ENCODE results near the gene C19orf85.
A peak's percentile ranks its signal among the peaks of the same experiment; 100 is the strongest.
"Not testable (repeated sequence)": the region's sequence is repeated elsewhere in the genome, so short reads cannot be mapped to it uniquely, and the experiment has no call there.

The C19orf85 gene

DNA sequence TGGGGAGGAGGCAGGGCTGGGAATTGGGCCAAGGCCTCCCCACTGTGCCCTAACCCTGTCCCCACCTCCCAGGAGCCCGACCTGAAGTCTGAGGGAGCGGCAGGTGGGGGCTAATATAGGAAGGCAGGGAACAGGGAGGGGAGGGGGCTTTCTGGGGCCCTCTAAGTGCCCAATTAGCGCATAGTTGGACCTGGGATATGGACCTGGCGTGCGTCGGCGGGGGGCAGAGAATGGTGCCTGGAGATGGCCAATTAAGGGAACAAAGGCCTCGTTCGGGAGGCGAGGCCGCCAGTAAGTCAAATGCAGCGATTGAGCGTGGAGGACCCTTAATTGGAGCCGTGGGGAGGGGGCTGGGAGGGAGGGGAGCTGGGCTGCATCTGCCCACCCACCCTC lies at the start of gene C19orf85:
Gene C19orf85 (minus strand): TSS at position 90 of the 393 bp plus-strand sequence. CDS start 197 bp downstream, outside the sequence.
- DNase-seq, result peak; percentile 76

GRCh38 chr19:55508120-55508519 lies 43.6 kb upstream of the C19orf85 start:
- DNase-seq, result no peak

DNA sequence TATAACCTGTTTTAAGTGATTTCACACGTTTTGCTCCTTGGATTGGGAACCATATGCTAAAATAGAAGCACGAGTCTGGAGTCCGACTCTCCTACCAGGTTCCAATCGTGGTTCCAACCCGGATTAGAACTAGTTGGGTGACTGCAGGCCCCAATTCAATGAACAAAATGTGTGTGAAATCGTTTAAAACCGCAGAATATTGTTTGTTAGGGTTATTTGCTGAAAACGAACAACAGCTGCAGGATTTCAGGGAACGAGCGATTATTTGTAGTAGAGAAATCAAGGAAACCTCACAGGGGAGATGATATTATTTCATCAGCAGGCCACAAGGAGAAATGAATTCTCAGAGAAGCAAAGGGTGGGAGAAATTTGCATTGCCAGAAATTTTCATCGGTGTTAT lies 40.4 kb upstream of the C19orf85 start:
- no peak for DNase-seq

GRCh38 chr19:55504252-55504603 lies 39.7 kb upstream of the C19orf85 start:
- no peak for DNase-seq

- peak; percentile 93 for DNase-seq
Measured at GRCh38 chr19:55503502-55504251, 39.1 kb upstream of the C19orf85 start.

DNA sequence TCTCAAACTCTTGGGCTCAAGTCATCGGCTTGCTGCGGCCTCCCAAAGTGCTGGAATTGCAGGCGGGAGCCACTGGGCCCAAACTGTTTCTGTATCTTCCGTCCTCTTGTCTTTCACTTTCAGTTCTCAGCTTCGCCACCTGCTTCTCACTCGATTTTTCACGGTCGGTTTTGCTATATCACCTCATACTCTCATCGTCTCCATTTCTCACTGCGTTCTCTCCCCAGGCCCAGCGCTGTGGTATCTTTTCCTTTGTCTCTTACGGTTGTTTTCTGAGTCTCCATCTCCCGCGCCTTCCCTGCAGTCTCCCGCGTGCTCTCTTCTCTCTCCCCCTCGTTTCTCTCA lies 38.6 kb upstream of the C19orf85 start:
- DNase-seq, result no peak

GRCh38 chr19:55502197-55502952 lies 37.8 kb upstream of the C19orf85 start:
- no peak for DNase-seq

- DNase-seq, result no peak
Measured at GRCh38 chr19:55500368-55500952, 35.9 kb upstream of the C19orf85 start.

DNA sequence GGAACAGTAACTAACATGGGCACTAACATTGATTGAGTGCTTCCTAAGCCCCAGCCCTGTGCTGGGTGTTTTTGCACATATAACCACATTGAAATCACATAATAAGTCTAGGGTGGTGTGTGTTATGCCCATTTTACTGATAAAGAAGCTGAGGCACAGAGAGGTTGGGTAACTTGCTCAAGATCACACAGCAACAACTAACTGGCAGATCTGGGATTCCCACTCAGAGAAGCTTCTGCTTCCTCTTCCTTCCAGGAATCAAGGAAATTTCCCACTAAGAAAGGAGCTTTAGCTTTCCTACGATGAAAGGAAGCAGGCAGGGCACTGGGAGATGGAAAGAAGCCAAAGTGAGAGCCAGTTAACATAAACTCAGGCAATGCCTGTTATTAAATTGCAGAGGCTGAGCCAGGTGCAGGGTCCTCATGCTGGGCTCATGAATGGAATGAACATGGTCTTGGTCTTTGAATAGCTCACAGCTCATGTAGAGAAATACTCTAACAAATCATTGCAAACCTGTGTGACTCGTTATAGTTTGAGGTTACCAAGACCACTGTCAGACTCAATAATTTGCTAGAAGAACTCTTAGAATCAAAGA lies 33.8 kb upstream of the C19orf85 start:
- peak; percentile 68 for DNase-seq

DNA sequence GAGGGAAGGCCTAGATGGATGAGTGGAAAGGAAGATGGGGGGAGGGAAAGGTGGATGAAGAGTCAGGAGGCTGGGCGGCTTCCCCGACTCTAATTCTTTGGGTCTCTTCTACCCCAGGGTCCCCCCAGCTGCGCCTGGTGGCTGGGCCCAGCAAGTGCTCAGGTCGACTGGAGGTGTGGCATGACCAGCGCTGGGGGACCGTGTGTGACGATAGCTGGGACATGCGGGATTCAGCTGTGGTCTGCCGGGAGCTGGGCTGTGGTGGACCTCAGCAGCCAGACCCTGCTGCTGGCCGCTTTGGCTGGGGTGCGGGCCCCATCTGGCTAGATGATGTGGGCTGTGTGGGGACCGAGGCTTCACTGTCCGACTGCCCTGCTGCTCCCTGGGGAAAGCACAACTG lies 33.2 kb upstream of the C19orf85 start:
- DNase-seq, result no peak

DNA sequence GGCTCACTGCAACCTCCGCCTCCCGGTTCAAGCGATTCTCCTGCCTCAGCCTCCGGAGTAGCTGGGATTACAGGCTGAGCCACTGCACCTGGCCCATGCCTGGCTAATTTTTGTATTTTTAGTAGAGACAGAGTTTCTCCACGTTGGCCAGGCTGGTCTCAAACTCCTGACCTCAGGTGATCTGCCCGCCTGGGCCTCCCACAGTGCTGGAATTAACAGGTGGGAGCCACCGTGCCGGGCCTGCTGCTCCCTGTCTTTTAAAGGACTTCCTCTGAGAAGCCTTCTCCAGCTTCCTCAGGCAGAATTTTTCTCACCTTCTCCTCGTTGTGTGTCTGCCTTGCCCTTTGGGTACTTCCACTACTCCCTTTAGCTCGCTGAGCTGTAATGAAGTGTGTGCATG lies 32.3 kb upstream of the C19orf85 start:
- DNase-seq, result not testable (repeated sequence)

GRCh38 chr19:55495646-55496349 lies 31.2 kb upstream of the C19orf85 start:
- DNase-seq, result peak; percentile 72

GRCh38 chr19:55494172-55494761 lies 29.7 kb upstream of the C19orf85 start:
- no peak for DNase-seq

DNA sequence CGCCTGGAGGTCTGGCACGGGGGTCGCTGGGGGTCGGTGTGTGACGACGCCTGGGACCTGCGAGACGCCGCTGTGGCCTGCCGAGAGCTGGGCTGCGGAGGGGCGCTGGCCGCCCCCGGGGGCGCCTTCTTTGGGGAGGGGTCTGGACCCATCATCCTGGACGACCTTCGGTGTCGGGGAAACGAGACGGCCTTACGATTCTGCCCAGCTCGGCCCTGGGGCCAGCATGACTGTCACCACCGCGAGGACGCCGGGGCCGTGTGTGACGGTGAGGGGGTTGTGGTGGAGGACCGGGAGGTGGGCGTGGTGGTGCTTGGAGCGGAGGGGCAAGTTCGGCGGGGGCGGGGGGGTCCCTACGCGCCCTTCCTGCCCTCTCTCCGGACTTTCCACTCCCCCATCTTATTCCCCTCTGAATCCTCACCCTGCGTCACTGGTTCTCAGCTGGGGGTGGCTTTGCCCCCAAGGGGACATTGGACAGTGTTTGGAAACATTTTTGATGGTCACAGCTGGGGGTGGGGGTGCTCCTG lies 29.2 kb upstream of the C19orf85 start:
- no peak for DNase-seq

DNA sequence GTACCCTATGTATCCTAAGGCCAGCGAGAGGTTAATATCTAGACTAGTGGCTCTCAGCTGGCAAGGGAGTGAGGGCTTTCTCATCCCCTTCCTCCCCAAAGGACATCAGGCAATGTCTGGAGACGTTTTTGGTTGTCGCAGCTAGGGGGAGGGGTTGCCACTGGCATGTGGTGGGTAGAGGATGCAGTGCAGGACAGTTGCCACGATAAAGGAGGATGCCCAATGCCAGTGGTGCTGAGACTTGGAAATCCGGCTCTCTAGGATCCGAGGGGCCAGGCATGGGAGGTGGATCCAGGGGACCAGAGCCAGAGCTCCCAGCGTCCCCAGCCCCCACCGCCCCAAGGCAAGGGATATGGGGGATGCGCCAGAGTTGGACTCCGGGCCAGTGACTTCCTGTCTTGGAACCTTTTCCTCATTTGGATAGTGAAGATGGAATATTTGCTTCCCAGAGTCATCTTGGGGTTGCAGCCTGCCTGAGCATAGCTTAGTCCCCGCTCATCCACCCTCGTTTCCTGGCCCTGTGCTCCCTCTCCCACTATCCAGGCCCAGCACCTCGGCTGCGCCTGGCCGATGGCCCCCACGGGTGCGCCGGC lies 28.6 kb upstream of the C19orf85 start:
- no peak for DNase-seq

DNA sequence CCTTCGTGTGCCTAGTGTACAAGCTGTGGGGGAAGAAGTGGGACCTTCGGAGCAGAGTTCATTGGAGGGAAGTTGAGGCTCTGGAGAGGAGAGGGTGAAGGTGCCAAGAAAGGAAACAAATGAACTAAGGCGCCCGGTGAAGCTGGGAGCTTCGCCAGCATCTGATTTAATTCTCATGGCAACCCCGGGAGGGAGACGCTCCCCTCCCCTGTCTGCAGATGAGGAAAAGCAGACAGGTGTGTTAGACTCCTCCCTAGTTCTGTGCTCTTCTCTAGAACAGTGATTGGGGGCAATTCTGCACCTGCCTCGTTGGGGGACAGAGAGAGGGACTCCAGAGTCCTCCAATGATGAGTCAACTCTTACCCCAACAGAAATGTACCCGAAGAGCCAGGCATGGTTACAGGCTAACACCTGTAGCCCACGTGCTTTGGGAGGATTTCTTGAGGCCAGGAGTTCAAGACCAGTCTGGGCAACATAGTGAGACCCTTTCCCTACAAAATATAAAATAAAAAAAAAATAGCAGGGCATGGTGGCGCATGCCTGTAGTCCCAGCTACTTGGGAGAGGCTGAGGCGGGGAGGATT lies 27.9 kb upstream of the C19orf85 start:
- peak; percentile 58 for DNase-seq

DNA sequence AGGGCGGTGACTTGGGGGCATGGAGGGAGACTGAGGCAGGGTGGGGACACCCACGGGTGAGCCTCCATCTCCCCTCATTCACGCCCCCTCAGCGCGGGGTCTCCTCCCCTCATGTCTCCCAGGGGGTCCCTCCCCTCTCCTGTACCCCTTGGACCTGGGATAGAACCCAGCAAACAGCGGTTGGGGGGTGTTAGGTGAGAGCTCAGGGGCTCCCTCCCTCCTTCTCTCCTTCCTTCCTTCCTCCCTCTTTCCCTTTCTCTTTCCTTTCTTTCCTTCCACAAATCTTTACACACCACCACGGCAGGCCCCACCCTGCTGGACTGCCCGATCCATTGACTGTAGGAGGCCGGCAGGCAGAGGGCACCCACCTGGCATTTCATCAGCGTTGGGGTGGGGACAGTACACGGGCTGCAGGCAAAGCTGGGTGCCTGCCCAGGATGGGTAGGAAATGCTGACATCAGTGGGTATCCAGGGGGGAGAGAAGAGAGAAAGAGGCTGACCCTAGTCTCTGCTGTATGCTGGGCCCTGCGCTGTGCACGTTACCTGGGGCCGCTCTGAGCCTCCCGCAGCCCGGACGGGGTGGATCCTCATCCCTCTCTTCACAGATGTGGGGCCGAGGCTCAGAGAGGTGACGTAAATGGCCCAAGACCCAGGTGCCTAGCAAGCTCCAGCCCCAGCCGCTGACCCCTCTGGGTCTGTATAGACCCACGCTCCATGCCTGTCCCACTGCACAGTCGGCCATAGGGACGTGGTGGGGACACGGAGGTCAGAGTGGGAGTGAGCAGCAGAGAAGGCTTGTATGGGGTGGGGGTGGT lies 27.2 kb upstream of the C19orf85 start:
- no peak for DNase-seq

DNA sequence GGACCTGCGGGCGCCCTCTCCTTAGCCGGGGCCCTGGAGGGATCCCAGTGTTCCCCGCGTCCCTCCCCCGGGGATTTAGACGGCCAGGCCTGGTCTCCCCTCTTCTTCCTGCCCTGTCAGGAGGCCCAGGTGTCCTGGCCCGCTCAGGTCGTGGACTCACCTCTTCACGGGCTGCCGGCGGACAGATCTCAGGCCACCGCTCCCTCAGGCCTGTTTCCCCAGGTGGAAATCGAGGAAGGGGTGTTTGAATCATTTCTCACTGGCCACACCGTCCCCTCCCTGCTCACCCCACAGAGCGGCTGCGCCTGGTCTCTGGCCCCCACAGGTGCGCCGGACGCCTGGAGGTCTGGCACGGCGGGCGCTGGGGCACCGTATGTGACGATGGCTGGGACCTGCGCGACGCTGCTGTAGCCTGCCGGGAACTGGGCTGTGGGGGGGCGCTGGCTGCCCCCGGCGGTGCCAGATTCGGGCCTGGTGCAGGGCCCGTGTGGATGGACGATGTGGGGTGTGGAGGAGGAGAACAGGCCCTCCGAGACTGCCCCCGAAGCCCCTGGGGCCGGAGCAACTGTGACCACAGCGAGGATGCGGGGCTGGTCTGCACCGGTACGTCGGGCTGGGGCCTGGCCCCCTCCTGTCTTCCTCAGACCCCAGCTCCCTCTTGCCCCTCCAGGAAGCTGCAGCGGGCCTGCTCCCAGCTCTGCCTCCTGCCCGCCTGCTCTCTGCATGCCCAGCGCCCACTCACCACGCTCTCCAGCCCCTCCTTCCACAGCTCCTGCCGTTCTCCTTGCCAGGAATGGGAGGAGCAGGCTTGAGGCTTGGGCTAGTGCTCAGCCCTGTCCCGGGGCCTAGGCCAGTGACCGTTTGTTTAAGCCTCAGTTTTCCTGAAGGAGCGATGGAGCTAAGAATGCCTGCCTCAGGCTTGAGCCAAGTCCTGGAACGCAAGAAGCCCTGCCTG lies 26.2 kb upstream of the C19orf85 start:
- DNase-seq, result no peak

GRCh38 chr19:55489711-55490477 lies 25.3 kb upstream of the C19orf85 start:
- DNase-seq, result no peak

Data from NCI-H146 (cell line).